ENCODE results near the gene ZNF335. TPM values are rescaled to one million over a fixed set of nuclear protein-coding genes. Genes with fewer than 3 reads are reported as not detected.

Gene ZNF335
- total and polyA plus RNA-seq, 2 of the 8 experiments (the other 6 are each of a cell fraction or from before 2014, with no cell fraction given) = 12.4 to 14.6 TPM

DNA sequence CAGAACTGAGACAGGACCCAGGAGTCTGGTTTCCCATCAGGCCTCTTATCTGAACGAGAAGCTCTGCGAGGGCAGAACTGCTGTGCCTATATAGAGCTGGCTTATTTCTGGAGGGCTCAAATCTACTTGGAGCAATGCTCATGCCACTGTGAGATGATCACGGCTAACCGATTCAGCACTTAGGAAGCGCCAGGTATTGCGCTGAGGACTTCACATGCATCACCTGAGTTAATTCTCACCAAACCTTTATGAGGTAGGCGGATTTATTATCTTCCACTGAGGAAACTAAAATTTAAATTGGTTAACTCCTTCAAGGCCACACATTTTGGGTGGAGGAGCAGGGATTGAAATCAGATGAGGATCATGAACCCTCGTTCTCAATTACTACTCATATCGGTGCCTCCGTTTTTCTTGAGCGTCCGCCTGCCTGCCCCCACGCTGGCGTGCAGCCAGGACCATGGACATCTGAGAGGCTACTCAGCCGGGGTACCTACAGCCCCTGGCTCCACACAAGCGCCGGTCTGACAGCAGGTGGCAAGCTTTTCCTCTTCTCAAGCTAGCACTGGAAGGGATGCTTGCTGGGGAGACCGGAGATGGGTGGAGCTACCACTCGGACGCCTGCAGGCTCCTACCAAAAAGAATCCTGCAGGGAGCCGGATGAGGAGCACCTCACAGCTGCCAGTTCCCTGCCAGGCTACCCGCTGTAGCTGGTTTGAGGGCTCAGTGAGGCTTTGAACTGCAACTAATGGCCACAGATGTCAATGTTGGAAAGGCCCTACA is 38.5 kb downstream of the ZNF335 start:
- peak; percentile 79 to 81 for DNase-seq (ENCODE audit: low read depth in 1 of 2, low spot score in 2 of 2)
- CTCF ChIA-PET (ENCODE audit: partially characterized antibody) = interaction anchor here (0.7 to 2.9 kb wide), 11 partner anchors 15 to 134 kb away, joined by 3 to 12 read pairs (median 4); partner anchors contain the start of gene UBE2C
- Histone ChIP-seq H3K4ac (replicated peaks; ENCODE audit: insufficient read length, low read depth, low read length) (peak overlapping the region; percentile 41), H3K27ac (ENCODE audit: low read depth, low read length) (peak overlapping the region; percentile 100), H2BK120ac (replicated peaks; ENCODE audit: low read depth, low read length) (peak overlapping the region; percentile 25), H3K9ac (replicated peaks in 1 of 4; ENCODE audit: extremely low read depth in 1 of 4, low read depth in 3 of 4, low read length in 3 of 4) (peak overlapping the region in 3 of 4 experiments; percentile 87 to 100 (median 100); a peak in 6 of 7 replicates), H3K27me3 (replicated peaks in 1 of 4; ENCODE audit: control insufficient read depth in 3 of 4, extremely low read depth in 1 of 4, insufficient read depth in 3 of 4, low read length in 3 of 4) (no peaks in the 10 kb centered on the region), H3K9me3 (ENCODE audit: insufficient read depth in 2 of 2, low read depth in 1 of 2, low read length in 1 of 2) (no peaks in the 10 kb centered on the region), H3K18ac (ENCODE audit: extremely low read depth, low read length) (peak overlapping the region; percentile 99), H4K20me1 (replicated peaks in 1 of 2; ENCODE audit: control insufficient read depth in 1 of 2, insufficient read depth in 2 of 2, low read length in 2 of 2) (no peaks in the 10 kb centered on the region), H2BK15ac (ENCODE audit: low read length) (no peak overlapping the region; the same call in none of the 2 replicates), H2AFZ (ENCODE audit: low read length) (no peak overlapping the region), H3K4me3 (ENCODE audit: extremely low read depth in 1 of 4, insufficient read depth in 2 of 4, low read depth in 3 of 4, low read length in 4 of 4) (peak overlapping the region; percentile 66 to 91 (median 79)), H3K14ac (ENCODE audit: insufficient read length) (no peak overlapping the region), H2BK12ac (ENCODE audit: low read depth, low read length) (no peak overlapping the region; the same call in 1 of the 2 replicates), H3K56ac (replicated peaks; ENCODE audit: insufficient read length, low read depth, low read length) (peak overlapping the region; percentile 95), H3K36me3 (ENCODE audit: control insufficient read depth in 2 of 4, insufficient read depth in 4 of 4, low read length in 3 of 4) (peaks cover 0 to 8% (median 3%) of the 10 kb centered on the region in 4 experiments; a peak in 4 of 8 replicates), H3K79me1 (ENCODE audit: low read depth, low read length) (no peaks in the 10 kb centered on the region; the same call in 1 of the 2 replicates), H3K4me1 (replicated peaks in 1 of 4; ENCODE audit: control insufficient read depth in 3 of 4, insufficient read depth in 4 of 4, low read length in 3 of 4) (peaks cover 4 to 26% (median 10%) of the 10 kb centered on the region in 4 experiments), H2AK5ac (ENCODE audit: low read depth, low read length) (no peak overlapping the region), H3K79me2 (ENCODE audit: control insufficient read depth in 1 of 2, insufficient read depth in 2 of 2, low read length in 2 of 2) (peaks cover 0 to 22% of the 10 kb centered on the region in 2 experiments; a peak in 2 of 4 replicates), H4K5ac (ENCODE audit: insufficient read length, low read depth, low read length) (peak overlapping the region; percentile 96), H3K4me2 (ENCODE audit: insufficient read depth in 1 of 2, low read depth in 2 of 2, low read length in 2 of 2) (peak overlapping the region; percentile 66 to 73), H2BK20ac (ENCODE audit: low read length) (no peak overlapping the region), H3K23me2 (ENCODE audit: low read depth, low read length) (peaks cover 3% of the 10 kb centered on the region; the same call in 1 of the 2 replicates), H4K8ac (ENCODE audit: extremely low read depth, insufficient read depth, low read length) (no peak overlapping the region; the same call in none of the 2 replicates), H3K23ac (ENCODE audit: insufficient read length) (no peak overlapping the region), H4K91ac (replicated peaks; ENCODE audit: insufficient read length, low read length) (peak overlapping the region; percentile 99), H2BK5ac (ENCODE audit: low read depth, low read length) (peak overlapping the region; percentile 96)
- POLR2A ChIA-PET (ENCODE audit: partially characterized antibody) = interaction anchor here (0.6 to 18.4 kb wide), 28 partner anchors 11 to 640 kb away, joined by 3 to 283 read pairs (median 8); partner anchors contain the start of genes CTSA, NEURL2, PLTP and SDC4
- 21% methylated on average over 22 of the region's 22 CpGs; no CpG with 5 or more reads in 1 of the 2 experiments for WGBS, 2 experiments (ENCODE audit: extremely low coverage in 1 of 2, insufficient coverage in 1 of 2, insufficient read length in 1 of 2, insufficient replicate concordance in 2 of 2, low coverage in 1 of 2, low lambda C conversion rate in 2 of 2, missing lambda C conversion rate in 1 of 2)
- no peak for FAIRE-seq
- peak; percentile 39; the same call in 1 of the 2 replicates for TF ChIP-seq TBP (IDR thresholded peaks at IDR 0.05; ENCODE audit: low read depth, low read length)
- peak; percentile 48 for TF ChIP-seq NANOG (IDR thresholded peaks at IDR 0.05; ENCODE audit: insufficient read depth, low read depth, low read length, poor library complexity, severe bottlenecking)
- TF ChIP-seq RAD21 (IDR thresholded peaks at IDR 0.05 in 1 of 2, conservative IDR thresholded peaks at IDR 0.05 in 1 of 2; ENCODE audit: low read depth in 2 of 2, low read length in 2 of 2) = peak; percentile 17 to 49; a peak in 2 of 4 replicates
- TF ChIP-seq YY1 (IDR thresholded peaks at IDR 0.05; ENCODE audit: low read depth, low read length) = peak; percentile 35; the same call in 1 of the 2 replicates
- TF ChIP-seq POLR2AphosphoS5 (IDR thresholded peaks at IDR 0.05; ENCODE audit: low read depth, low read length) = peak; percentile 85
- TF ChIP-seq RBBP5 (IDR thresholded peaks at IDR 0.05; ENCODE audit: borderline replicate concordance, low read depth, low read length) = no peak
- TF ChIP-seq, protein P1, sequence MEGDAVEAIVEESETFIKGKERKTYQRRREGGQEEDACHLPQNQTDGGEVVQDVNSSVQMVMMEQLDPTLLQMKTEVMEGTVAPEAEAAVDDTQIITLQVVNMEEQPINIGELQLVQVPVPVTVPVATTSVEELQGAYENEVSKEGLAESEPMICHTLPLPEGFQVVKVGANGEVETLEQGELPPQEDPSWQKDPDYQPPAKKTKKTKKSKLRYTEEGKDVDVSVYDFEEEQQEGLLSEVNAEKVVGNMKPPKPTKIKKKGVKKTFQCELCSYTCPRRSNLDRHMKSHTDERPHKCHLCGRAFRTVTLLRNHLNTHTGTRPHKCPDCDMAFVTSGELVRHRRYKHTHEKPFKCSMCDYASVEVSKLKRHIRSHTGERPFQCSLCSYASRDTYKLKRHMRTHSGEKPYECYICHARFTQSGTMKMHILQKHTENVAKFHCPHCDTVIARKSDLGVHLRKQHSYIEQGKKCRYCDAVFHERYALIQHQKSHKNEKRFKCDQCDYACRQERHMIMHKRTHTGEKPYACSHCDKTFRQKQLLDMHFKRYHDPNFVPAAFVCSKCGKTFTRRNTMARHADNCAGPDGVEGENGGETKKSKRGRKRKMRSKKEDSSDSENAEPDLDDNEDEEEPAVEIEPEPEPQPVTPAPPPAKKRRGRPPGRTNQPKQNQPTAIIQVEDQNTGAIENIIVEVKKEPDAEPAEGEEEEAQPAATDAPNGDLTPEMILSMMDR (IDR thresholded peaks at IDR 0.05; ENCODE audit: control extremely low read depth in 1 of 3, insufficient read depth in 1 of 3, low read depth in 1 of 3, low read length in 3 of 3) = peak in 2 of 3 experiments; percentile 27 to 47; a peak in 3 of 4 replicates

All from H1 (cell line).